NCI-H748 (cell line): Measurements from ENCODE around the gene PFKL.
"Not testable (repeated sequence)": the region's sequence is repeated elsewhere in the genome, so short reads cannot be mapped to it uniquely, and the experiment has no call there.

Source experiments
- DNase-seq: peaks from one replicate; lab custom pipeline; 2025; ENCODE audit not compliant: unreplicated experiment; lab: John Stamatoyannopoulos, UW

Gene PFKL

GRCh38 chr21:44341726-44342458, 42.0 kb downstream of the PFKL start:
- not testable (repeated sequence) for DNase-seq

GRCh38 chr21:44342981-44343380, 43.1 kb downstream of the PFKL start:
- DNase-seq = not testable (repeated sequence)

DNA sequence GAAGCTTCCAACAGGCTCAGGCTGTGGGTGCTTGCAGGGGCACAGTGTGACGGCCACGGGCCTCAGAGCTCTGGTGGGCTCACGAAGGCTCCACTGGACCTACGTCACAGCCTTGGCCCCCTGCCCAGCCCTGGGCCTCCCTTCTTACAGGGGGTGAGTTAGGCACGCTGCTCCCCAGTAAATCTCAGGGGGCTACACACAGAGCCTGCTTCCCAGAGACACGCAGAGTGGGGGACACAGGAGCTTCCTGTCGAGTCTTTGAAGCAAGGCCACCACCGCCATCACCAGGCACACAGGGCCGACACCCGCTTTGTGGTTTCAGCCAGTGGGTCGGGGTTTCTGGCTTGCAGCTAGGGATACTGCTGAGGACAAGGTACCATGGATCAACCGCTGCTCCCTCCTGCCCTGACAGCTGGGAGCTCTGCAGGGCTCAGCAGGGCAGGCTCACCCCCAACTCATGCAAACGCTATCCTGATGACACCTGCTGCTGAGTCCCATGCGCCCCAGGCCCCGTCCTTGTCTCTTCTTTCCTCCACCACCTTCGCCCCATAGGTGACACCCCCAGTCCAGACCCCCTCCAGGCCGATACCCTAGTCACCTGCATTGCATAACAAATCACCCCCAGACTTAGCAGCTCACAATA, 44.8 kb downstream of the PFKL start:
- no peak for DNase-seq

- DNase-seq = no peak
Measured at GRCh38 chr21:44345495-44345894, 45.6 kb downstream of the PFKL start.

DNA sequence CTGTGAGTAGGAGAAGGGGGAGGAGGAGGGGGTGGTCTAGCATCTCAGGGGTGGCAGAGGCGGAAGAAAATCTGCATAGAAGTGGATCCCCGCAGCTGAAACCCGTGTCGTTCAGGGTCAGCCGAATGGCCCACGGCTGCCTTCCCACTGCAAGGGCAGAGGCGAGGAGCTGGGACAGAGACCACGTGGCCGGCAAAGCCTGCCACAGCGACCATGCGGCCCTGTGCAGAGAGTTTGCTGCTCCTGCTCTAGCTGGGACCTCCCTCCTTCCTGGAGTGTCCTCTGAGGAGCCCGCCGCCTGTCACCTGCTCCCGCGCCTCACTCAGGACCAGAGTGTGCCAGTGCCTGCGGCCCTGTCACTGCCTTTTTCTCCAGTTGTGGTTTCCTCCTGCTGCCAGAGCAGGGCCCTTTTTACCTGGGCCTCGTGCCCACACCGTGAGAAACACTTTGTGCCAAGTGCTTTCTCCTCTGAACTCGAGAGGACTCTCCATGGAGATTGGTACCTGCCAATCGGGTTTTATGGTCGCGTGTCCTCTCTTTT, 48.1 kb downstream of the PFKL start:
- no peak for DNase-seq

DNA sequence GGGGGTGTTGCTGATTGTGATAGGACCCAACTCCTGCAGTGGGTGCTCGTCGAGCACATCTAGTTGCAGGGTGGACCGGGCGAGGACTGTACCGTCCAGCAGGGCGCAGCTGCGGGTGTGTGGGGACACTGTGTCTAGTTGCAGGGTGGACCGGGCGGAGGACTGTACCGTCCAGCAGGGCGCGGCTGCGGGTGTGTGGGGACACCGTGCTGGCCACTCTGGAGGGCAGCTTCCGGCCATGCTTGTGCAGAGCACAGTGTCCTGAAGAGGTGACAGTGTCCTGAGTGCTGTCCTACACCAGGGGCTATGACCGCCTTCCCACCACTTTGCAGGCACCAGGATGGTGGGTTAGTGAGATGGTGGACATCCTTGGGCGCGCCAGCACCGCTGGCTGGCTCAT, 49.0 kb downstream of the PFKL start:
- DNase-seq = no peak

DNA sequence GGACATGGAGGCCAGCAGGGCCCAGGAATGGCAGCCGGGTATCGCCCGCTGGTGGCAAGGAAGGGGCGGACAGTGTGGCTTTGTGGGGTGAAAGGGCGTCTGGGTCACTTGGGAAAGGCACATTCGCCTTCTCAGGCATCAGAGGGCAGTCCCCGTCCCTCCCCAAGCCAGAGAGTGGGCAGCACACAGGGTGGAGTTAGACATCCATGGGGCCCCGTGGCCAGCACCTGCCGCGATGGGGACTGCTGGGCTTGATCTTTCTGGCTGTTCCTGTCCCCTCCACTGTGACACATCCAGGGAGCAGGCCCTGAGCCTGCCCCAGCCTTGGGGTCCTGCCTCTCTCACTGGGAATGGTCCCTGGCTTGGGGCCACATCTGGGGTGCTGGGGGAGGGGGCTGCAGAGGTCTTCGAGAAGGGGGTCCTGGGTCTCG, 49.6 kb downstream of the PFKL start:
- no peak for DNase-seq

DNA sequence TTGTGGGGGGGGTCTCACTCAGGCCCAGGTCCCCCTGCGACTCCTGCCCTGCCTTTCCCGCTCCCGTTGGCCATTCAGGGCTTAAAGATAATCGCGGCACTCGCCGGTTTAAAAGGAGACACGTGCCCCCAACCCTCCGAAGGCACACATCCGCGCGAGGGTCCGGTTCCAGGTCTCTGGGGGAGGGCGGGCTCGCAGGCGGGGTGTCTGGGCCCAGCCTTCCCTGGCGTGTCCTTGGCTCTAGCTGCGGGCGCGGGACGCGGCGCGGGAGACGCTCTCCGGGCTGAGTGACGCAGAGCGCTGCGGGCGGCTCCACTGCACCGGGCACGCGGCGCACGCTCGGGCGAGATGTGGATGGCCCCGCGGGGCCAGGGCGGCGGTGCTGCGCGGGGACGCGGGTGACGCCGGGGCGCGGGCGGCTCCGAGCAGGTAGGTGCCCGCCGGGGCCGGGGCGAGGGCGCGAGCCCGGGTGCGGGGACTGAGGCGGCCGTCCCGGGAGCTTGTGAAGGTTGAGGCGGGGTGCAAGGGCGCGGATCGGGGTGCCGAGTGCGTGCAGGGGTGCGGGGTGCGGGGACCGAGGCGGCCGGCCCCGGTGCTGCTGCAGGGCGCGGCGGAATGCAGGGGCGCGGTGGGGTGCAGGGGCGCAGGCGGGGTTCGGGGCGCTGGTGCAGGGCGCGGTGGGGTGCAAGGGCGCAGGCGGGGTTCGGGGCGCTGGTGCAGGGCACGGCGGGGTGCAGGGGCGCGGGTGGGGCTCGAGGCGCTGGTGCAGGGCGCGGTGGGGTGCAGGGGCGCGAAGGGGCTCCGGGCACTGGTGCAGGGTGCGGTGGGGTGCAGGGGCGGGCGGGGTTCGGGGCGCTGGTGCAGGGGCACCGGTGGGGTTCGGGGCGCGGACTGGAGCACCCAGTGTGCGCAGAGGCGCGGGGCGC, 50.3 kb downstream of the PFKL start:
- DNase-seq = no peak

DNA sequence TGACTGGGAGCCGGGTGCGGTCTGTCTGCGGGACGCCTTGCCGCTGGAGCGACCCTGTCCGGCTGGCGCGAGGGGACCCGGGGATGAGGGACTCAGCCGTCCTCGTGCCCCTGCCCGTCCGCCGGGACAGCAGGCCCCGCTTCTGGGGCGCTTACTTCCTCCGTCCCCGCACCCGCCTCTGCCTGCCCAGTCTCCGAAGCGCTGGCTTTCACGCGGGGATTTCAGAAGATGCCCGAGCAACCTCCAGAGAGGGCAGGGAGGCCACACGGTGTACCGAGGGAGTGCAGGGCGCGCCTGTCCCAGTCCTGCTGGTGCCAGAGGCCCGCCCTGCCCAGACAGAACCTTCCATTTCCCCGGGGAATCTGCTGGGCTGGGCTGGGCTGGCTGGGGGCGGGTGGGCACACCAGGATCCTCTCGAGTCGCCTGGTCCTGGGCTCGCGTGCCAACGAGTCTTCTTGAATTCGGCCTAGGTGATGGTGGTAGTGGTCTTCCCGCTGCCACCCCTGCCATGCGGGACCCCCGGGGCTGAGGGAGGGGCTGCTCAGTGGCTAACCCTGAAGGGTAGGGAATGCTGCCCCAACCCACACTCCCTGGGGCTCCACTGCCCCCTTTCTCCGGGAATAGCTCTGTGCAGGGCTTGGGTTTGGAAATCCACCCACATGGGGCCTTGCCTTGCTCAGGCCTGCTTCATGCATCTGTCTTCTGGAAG, 51.1 kb downstream of the PFKL start:
- DNase-seq = no peak

DNA sequence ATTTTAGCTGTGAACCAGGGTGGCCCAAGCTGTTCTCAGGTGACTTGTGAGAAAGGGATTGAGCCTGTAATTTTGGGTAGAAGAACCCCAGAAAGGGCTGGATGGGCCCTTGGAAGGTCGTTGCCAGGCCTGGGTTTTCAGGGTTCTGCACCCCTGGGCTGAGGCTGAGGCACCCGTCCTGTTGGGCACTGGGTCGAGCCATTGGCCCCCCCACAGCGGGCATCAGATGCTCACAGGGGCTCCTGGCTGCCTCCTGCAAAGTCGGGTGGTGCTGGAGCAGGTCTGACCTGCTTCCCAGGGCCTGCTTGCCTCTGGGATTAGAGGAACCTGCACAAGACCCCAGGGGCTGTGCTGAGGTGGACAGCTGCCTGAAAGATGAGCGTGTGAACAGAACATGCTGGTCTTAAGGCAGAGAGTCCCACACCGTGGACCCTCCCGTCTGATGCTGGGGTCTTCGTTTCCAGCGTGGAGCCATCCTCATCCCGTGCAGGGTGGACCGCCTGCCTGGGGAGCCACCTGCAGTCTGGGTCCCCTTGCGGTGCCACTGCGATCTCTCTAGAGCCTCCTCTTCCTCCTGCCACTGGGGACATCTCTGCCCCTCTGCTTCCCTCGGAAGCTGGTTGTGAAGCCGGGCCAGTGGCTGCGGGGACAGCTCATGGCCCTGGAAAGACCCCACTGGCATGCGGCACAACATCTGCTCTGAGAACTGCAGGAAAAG, 51.8 kb downstream of the PFKL start:
- DNase-seq = no peak

- DNase-seq = no peak
Measured at GRCh38 chr21:44352253-44352860, 52.5 kb downstream of the PFKL start.

DNA sequence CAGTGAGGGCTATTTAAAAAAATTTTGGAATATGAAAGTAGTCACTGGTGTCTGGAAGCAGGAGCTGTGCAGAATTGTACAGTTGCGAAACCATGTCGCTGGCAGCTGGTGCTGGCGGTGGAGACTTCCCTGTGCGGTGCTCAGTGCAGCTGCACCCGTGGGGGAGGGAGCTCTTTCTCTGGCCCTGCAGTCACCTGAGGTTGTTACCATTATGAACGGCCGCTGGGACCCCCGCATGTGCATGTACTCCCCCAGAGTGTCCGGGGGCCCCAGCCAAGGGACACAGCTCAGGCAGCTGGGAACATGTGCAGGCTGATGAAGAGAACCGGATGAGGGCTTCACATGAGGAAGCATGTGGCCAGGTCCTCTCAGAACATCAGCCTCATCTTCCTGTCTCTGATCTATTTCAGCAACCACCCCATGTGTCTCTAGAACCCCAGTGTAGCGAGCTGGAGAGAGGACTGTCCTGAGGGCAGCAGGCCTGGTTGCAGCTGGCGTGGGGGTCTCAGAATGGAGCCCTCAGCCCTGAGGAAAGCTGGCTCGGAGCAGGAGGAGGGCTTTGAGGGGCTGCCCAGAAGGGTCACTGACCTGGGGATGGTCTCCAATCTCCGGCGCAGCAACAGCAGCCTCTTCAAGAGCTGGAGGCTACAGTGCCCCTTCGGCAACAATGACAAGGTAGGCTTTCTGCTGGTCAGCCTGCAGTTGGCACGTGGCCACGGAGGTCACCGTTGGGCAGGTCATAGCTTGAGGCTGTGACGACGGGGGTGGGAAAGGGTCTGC, 53.5 kb downstream of the PFKL start, which contains the start of gene TRPM2:
TSS of gene TRPM2 (plus strand) at position 431 of the 780 bp plus-strand sequence. CDS start at position 511, 80 bp downstream.
- no peak for DNase-seq

DNA sequence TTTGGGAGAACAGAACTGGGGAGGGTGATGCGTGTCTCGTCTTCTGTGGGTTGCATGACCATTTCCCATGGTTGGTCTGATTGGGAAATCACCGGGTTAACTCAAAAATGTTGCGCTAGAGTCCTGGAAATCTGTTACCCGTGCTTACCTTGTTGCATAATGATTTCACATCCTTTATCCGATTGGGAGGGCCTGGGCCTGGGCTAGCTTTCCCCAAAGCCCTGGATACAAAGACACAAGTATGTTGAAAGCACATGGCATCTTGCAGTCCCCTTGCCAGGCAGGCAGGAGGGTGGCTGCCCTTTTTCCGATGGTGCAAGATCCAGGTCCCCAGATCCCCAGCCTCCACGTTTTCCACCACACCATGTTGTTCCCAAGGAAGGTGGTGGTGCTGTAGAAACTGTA, 54.1 kb downstream of the PFKL start:
- DNase-seq = no peak

DNA sequence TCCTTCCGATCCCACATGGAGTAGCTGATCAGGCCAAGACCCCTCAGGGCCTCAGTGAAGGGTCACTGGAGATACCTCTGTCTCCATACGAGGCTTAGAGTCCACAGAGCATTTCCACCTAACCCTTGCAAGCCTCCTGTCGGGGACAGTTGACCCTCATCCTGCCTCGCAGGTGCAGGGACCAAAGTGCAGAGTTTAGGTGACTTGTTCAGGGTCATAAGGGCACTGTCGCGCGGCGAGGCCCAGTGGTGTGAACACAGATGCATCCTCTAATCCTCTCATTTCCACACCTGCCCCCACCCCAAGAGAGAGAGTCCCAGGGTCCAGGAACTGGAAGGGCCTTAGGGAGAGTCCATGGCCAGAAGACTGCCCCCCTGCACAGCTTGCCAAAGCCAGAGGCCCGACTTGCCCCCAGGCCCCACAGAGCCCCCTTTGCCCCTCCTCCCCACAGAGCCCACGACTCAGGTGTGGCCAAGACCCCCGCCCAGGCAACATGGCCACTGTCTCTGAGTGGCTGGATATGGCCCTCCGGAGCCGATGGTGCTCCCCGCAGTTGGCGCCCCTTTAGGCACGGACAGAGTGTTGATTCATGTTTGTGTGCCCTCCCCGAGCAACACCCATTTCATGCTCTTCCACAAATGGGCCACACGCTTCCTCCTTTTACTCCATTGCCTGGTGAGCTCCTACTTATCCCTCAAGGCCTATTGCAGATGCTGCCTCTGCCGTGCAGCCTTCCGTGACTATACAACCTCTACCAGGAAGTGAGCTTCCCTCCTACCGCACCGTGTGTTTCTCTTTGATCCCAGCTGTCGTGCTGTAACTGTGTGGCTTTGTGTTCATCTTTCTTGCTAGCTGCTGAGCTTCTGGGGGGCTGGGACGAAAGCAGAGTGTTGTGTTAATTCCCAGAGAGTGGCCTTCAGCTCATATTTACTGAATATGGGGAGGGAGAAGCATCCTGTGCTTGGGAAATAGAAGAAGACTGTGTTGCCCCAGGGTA, 55.2 kb downstream of the PFKL start:
- DNase-seq = no peak

GRCh38 chr21:44356160-44356559, 56.3 kb downstream of the PFKL start:
- DNase-seq = no peak

GRCh38 chr21:44356636-44357035, 56.8 kb downstream of the PFKL start:
- DNase-seq = no peak

- no peak for DNase-seq
Measured at GRCh38 chr21:44357064-44357837, 57.4 kb downstream of the PFKL start.
